OCI-M2 (cell line): ENCODE results near the gene GRM5.

Experiments
- DNase-seq: peaks from one replicate; lab custom pipeline; 2025; ENCODE audit not compliant: unreplicated experiment; lab: John Stamatoyannopoulos, UW

The GRM5 gene

GRCh38 chr11:88620568-88621130 lies 445.1 kb downstream of the GRM5 start:
- DNase-seq: no peak

- no peak for DNase-seq
Measured at GRCh38 chr11:88619656-88620385, 446.0 kb downstream of the GRM5 start.

GRCh38 chr11:88619071-88619425 lies 446.7 kb downstream of the GRM5 start:
- no peak for DNase-seq

GRCh38 chr11:88618327-88619070 lies 447.3 kb downstream of the GRM5 start:
- no peak for DNase-seq

GRCh38 chr11:88617226-88617625 lies 448.6 kb downstream of the GRM5 start:
- DNase-seq: no peak

GRCh38 chr11:88604260-88604659 lies 461.5 kb downstream of the GRM5 start:
- no peak for DNase-seq

- DNase-seq: no peak
Measured at GRCh38 chr11:88603091-88603867, 462.5 kb downstream of the GRM5 start.

GRCh38 chr11:88597387-88597786 lies 468.4 kb downstream of the GRM5 start:
- no peak for DNase-seq

- no peak for DNase-seq
Measured at GRCh38 chr11:88596786-88597185, 469.0 kb downstream of the GRM5 start.

GRCh38 chr11:88594274-88594950 lies 471.4 kb downstream of the GRM5 start:
- DNase-seq: no peak

- no peak for DNase-seq
Measured at GRCh38 chr11:88590361-88590760, 475.4 kb downstream of the GRM5 start.

GRCh38 chr11:88583251-88583650 lies 482.5 kb downstream of the GRM5 start:
- no peak for DNase-seq

- no peak for DNase-seq
Measured at GRCh38 chr11:88579466-88579865, 486.3 kb downstream of the GRM5 start.

- no peak for DNase-seq
Measured at GRCh38 chr11:88576741-88577140, 489.0 kb downstream of the GRM5 start.

- no peak for DNase-seq
Measured at GRCh38 chr11:88575916-88576315, 489.9 kb downstream of the GRM5 start.

- DNase-seq: no peak
Measured at GRCh38 chr11:88569342-88569741, 496.4 kb downstream of the GRM5 start.

- no peak for DNase-seq
Measured at GRCh38 chr11:88555829-88556202, 510.0 kb downstream of the GRM5 start.

- DNase-seq: no peak
Measured at GRCh38 chr11:88555018-88555828, 510.6 kb downstream of the GRM5 start.

- DNase-seq: no peak
Measured at GRCh38 chr11:88553204-88553603, 512.6 kb downstream of the GRM5 start.

GRCh38 chr11:88552379-88553062 lies 513.3 kb downstream of the GRM5 start:
- DNase-seq: no peak
